HEK293T (cell line): ENCODE results near the gene LAMC2.

Source experiments
- CTCF ChIA-PET: fragments of 350-600 bp; formaldehyde crosslinking; extraction: SDS; loops from one replicate; lab custom pipeline; 2021; ENCODE audit warnings: antibody characterized with exemption, inconsistent platforms; lab: Yijun Ruan, JAX
- POLR2A ChIA-PET: fragments of 350-600 bp; formaldehyde crosslinking; extraction: SDS; loops from one replicate; lab custom pipeline; 2020; ENCODE audit warnings: antibody characterized with exemption, inconsistent platforms; lab: Yijun Ruan, JAX
- DNase-seq: peaks from one replicate; pipeline ENCODE4 v3.0.0; 2012; ENCODE audit warnings: mixed read lengths; ENCODE audit errors: extremely low spot score
- ARNT ChIP-seq: fragments of 450-650 bp; IDR thresholded peaks from 2 replicates; pipeline ENCODE4 v1.6.1; 2017; ENCODE audit warnings: mild to moderate bottlenecking
- BHLHE40 ChIP-seq: fragments of 450-650 bp; IDR thresholded peaks from 2 replicates; pipeline ENCODE4 v1.6.1; 2016; ENCODE audit warnings: mild to moderate bottlenecking, moderate library complexity, borderline replicate concordance
- CTBP1 ChIP-seq: fragments of 450-650 bp; IDR thresholded peaks from 2 replicates; pipeline ENCODE4 v1.6.1; 2016; ENCODE audit warnings: borderline replicate concordance
- ELF4 ChIP-seq: fragments of 450-650 bp; IDR thresholded peaks from 2 replicates; pipeline ENCODE4 v1.6.1; 2017; ENCODE audit warnings: antibody characterized with exemption
- FOXA1 ChIP-seq: fragments of 450-650 bp; IDR thresholded peaks from 2 replicates; pipeline ENCODE4 v1.6.1; 2016; ENCODE audit warnings: mild to moderate bottlenecking
- FOXK2 ChIP-seq: fragments of 450-650 bp; IDR thresholded peaks from 2 replicates; pipeline ENCODE4 v1.6.1; 2016; ENCODE audit warnings: mild to moderate bottlenecking
- FOXM1 ChIP-seq: fragments of 450-650 bp; IDR thresholded peaks from 2 replicates; pipeline ENCODE4 v1.6.1; 2017; ENCODE audit warnings: mild to moderate bottlenecking, borderline replicate concordance
- HDGF ChIP-seq: fragments of 450-650 bp; IDR thresholded peaks from 2 replicates; pipeline ENCODE4 v1.6.1; 2017; ENCODE audit warnings: antibody characterized with exemption, borderline replicate concordance
- L3MBTL2 ChIP-seq: fragments of 450-650 bp; conservative IDR thresholded peaks from 2 replicates; pipeline ENCODE4 v1.6.1; 2016; ENCODE audit warnings: mild to moderate bottlenecking
- LEF1 ChIP-seq: fragments of 450-650 bp; IDR thresholded peaks from 2 replicates; pipeline ENCODE4 v1.6.1; 2017; ENCODE audit warnings: mild to moderate bottlenecking, borderline replicate concordance
- NFRKB ChIP-seq: fragments of 450-650 bp; IDR thresholded peaks from 2 replicates; pipeline ENCODE4 v1.6.1; 2016; ENCODE audit warnings: mild to moderate bottlenecking, moderate library complexity
- PKNOX1 ChIP-seq: fragments of 450-650 bp; IDR thresholded peaks from 2 replicates; pipeline ENCODE4 v1.6.1; 2016
- SP1 ChIP-seq: fragments of 450-650 bp; IDR thresholded peaks from 2 replicates; pipeline ENCODE4 v1.6.1; 2017
- SUZ12 ChIP-seq: fragments of 450-650 bp; IDR thresholded peaks from 2 replicates; pipeline ENCODE4 v1.6.1; 2016; ENCODE audit warnings: mild to moderate bottlenecking
- TARDBP ChIP-seq: fragments of 450-650 bp; IDR thresholded peaks from 2 replicates; pipeline ENCODE4 v1.6.1; 2016
- ZNF384 ChIP-seq: fragments of 450-650 bp; IDR thresholded peaks from 2 replicates; pipeline ENCODE4 v1.6.1; 2016

LAMC2 gene

GRCh38 chr1:183179033-183179432 is 7.0 kb upstream of the LAMC2 start:
- no peak for DNase-seq
- ChIA-PET CTCF (no interaction called here), POLR2A (interaction anchor here (1.2 kb wide), 1 partner anchor 56 kb away, joined by 4 read pairs; no protein-coding TSS in a partner anchor)
- no peak for TF ChIP-seq TARDBP
- no peak for TF ChIP-seq ARNT
- no peak for TF ChIP-seq PKNOX1
- no peak for TF ChIP-seq ELF4
- no peak for TF ChIP-seq BHLHE40
- TF ChIP-seq SUZ12: no peak
- no peak for TF ChIP-seq FOXK2
- TF ChIP-seq NFRKB: no peak
- no peak for TF ChIP-seq FOXM1
- no peak for TF ChIP-seq SP1
- TF ChIP-seq ZNF384: no peak

DNA sequence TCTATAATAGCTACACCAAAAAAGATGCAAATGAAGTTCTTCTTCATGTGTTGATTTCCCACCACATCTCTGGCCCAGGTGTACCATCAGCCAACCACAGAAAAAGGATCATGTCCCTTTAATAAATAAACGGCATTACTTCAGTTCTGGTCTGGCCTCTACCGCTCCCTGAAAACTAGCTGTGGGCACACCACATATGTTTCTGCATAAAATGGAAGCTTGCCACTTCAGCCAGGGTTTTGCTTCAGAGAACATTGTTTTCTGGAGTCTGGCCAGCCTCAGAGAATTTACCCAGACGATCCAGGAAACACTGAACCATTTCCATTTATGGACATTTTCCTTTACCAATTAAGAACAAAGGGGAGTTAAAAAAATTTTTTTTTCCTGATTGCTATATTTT is 5.8 kb upstream of the LAMC2 start:
- POLR2A ChIA-PET: no interaction called here
- CTCF ChIA-PET: no interaction called here
- no peak for DNase-seq
- TF ChIP-seq ELF4: no peak
- no peak for TF ChIP-seq L3MBTL2
- TF ChIP-seq PKNOX1: no peak
- TF ChIP-seq ZNF384: no peak
- TF ChIP-seq FOXA1: no peak
- TF ChIP-seq HDGF: no peak
- TF ChIP-seq SUZ12: no peak
- TF ChIP-seq FOXM1: no peak
- no peak for TF ChIP-seq FOXK2
- no peak for TF ChIP-seq LEF1
- no peak for TF ChIP-seq NFRKB
- TF ChIP-seq SP1: no peak
- TF ChIP-seq ARNT: no peak
- TF ChIP-seq BHLHE40: no peak

DNA sequence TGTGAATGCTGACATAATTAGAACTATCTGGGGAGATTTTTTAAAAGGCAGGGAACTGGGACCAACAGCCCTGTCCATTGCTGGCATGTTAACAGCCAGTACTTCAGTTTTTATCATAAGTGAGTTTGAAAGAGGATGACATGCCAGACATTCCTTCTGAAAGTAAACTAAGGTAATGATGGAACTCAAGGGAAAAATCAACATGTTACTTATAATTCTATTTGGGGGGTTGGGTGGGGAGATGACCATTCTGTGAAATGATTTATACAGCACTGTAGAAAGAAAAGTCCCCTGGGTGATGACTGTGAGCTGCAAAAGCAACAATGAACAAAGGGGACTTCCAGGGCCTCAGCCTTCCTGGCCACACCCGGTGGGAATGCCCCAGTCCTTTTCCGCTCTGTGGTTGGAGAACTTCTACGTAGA is 5.4 kb upstream of the LAMC2 start:
- no peak for DNase-seq
- CTCF ChIA-PET: no interaction called here
- POLR2A ChIA-PET: no interaction called here
- TF ChIP-seq ARNT (no peak), SP1 (no peak), FOXK2 (no peak), CTBP1 (no peak)

DNA sequence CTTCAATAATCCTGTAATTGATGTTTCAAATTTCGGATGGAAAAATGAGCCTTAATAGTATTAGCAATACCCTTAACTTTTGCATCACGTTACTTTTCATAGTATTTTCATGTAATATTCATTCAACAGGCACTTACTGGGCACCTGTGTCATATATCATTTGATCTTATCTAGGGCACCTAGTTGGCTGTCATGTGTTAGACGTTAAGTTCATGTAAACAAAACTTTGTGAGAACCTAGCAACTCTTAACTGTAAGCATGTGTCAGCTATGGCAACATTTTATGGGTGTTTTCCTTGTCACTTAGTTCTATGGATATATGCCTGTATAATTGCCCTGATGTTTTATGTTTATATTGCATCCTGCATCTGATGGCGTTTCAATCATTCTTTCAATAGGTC is 777 bp downstream of the LAMC2 start:
- TF ChIP-seq FOXM1: no peak
- TF ChIP-seq ELF4: no peak
- TF ChIP-seq FOXK2: no peak
- TF ChIP-seq TARDBP: no peak
- no peak for TF ChIP-seq SUZ12
- TF ChIP-seq PKNOX1: peak; percentile 67
- ChIA-PET CTCF (no interaction called here), POLR2A (interaction anchor here (0.6 kb wide), 1 partner anchor 48 kb away, joined by 3 read pairs; no protein-coding TSS in a partner anchor)
- DNase-seq: no peak

GRCh38 chr1:183188240-183188639 is 2.2 kb downstream of the LAMC2 start:
- ChIA-PET CTCF (no interaction called here), POLR2A (no interaction called here)
- DNase-seq: no peak
- TF ChIP-seq SUZ12 (no peak), ZNF384 (no peak), TARDBP (no peak), ARNT (no peak), PKNOX1 (no peak), FOXA1 (no peak), HDGF (no peak), L3MBTL2 (no peak), LEF1 (no peak), CTBP1 (no peak), FOXK2 (no peak), ELF4 (no peak), BHLHE40 (no peak), NFRKB (no peak), FOXM1 (no peak), SP1 (no peak)

DNA sequence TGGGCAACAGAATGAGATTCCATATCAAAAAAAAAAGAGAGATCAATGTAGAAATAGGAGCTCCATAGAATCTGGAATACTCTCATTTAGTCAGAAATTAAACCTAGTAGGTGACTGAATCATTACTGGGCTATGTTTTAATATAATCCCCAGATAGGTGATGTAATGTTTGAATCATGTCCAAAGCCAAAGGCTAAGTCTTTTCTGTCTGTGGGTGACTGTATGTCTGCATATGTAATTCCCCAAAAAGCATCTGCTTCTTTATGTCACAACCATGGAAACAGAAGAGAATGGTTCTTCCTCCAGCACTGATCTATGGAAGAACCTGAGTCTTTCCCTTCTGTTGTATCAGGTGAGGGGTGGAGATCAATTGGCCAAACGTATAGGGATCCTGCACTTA is 5.8 kb downstream of the LAMC2 start:
- TF ChIP-seq L3MBTL2: no peak
- no peak for TF ChIP-seq ZNF384
- no peak for TF ChIP-seq FOXM1
- TF ChIP-seq TARDBP: no peak
- no peak for TF ChIP-seq NFRKB
- no peak for TF ChIP-seq LEF1
- TF ChIP-seq ELF4: no peak
- TF ChIP-seq BHLHE40: no peak
- TF ChIP-seq FOXK2: no peak
- no peak for TF ChIP-seq ARNT
- TF ChIP-seq SP1: no peak
- no peak for TF ChIP-seq SUZ12
- no peak for TF ChIP-seq CTBP1
- ChIA-PET CTCF (interaction anchor here (1.3 kb wide), 1 partner anchor 43 kb away, joined by 4 read pairs; no protein-coding TSS in a partner anchor), POLR2A (no interaction called here)
- DNase-seq: no peak
